Tibial nerve (tissue), 4 donors: ENCODE measurements around the gene PAPOLG. TPM values are rescaled to one million over a fixed set of nuclear protein-coding genes. Genes with fewer than 3 reads are reported as not detected.
A peak's percentile ranks its signal among the peaks of the same experiment; 100 is the strongest.

Source experiments
- DNase-seq, 2 donors: peaks; one replicate each; pipeline ENCODE4 v3.0.0-alpha.2; 2019; ENCODE audit warnings: low spot score in 2 of 2
- H3K27ac ChIP-seq, 4 donors: fragments of 200-600 bp; sonication (generic) in 3 of 4; one replicate each; pipeline ENCODE4 v1.5.1; 2017 to 2019; ENCODE audit warnings: mild to moderate bottlenecking in 1 of 4
- H3K27me3 ChIP-seq, 2 donors: fragments of 200-600 bp; sonication (generic) in 1 of 2; one replicate each; pipeline versions ENCODE4 v1.5.1 to v1.6.0; 2017 to 2019
- H3K36me3 ChIP-seq, 3 donors: fragments of 200-600 bp; sonication (generic); one replicate each; pipeline ENCODE4 v1.5.1; 2018 to 2019
- H3K4me1 ChIP-seq, 4 donors: fragments of 200-600 bp; sonication (generic) in 3 of 4; one replicate each; pipeline ENCODE4 v1.5.1; 2017 to 2019
- H3K4me3 ChIP-seq, 4 donors: fragments of 200-600 bp; sonication (generic) in 3 of 4; one replicate each; pipeline ENCODE4 v1.5.1; 2017 to 2019; ENCODE audit warnings: mild to moderate bottlenecking in 1 of 4, moderate library complexity in 1 of 4
- H3K9me3 ChIP-seq, 4 donors: fragments of 200-600 bp; sonication (generic) in 3 of 4; one replicate each; pipeline ENCODE4 v1.5.1; 2017 to 2019
- EP300 ChIP-seq, 2 donors: sonication (generic); formaldehyde crosslinking; IDR thresholded peaks; one replicate each; pipeline ENCODE4 v1.6.1; 2017; ENCODE audit warnings: antibody characterized with exemption in 2 of 2, mild to moderate bottlenecking in 1 of 2
- POLR2A ChIP-seq, 2 donors: fragments of 450-650 bp; IDR thresholded peaks; one replicate each; pipeline ENCODE4 v1.6.1; 2017; ENCODE audit warnings: antibody characterized with exemption in 2 of 2, mild to moderate bottlenecking in 2 of 2, moderate library complexity in 2 of 2
- whole genome bisulfite sequencing, 2 donors: methylation state at CpG; one replicate each; pipeline ENCODE4 v1.1.5; 2018; 5-methylcytosine and 5-hydroxymethylcytosine counted together
- total RNA-seq, 4 donors: library from RNA; depleted of rRNA; stranded (reverse); fragments of >200 nt; gene quantifications; one replicate each; pipeline ENCODE4 v1.1.0, GENCODE V29; 2016
- TF ChIP-seq, protein P1 (sequence below), 5 experiments: fragments of 200-600 bp in 3 of 5; fragments of 450-650 bp in 2 of 5; sonication (generic) in 3 of 5; IDR thresholded peaks; one replicate each; pipeline ENCODE4 v1.5.1; 2016 to 2019; ENCODE audit warnings: antibody characterized with exemption in 5 of 5, mild to moderate bottlenecking in 3 of 5, moderate library complexity in 2 of 5

PAPOLG gene
- total RNA-seq, 4 donors from 2014 or later, result 12.9 to 18.4 (median 14.8) TPM

DNA sequence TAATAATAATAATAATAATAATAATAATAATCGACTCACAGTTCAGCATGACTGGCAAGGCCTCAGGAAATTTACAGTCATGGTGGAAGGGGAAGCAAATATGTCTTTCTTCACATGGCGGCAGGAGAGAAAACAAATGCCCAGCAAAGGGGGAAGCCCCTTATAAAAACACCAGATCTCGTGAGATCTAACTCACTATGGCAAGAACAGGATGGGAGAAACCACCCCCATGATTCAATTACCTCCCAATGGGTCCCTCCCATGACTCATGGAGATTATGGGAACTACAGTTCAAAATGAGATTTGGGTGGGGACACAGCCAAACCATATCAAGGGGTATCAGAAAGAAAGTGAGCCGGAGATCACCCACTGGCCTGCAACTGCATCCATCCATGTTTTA is 40.5 kb upstream of the PAPOLG start:
- no peaks in the 10 kb centered on the region for H3K4me1 ChIP-seq
- 90 to 93% methylated on average over 4 of the region's 4 CpGs for WGBS, 2 donors

DNA sequence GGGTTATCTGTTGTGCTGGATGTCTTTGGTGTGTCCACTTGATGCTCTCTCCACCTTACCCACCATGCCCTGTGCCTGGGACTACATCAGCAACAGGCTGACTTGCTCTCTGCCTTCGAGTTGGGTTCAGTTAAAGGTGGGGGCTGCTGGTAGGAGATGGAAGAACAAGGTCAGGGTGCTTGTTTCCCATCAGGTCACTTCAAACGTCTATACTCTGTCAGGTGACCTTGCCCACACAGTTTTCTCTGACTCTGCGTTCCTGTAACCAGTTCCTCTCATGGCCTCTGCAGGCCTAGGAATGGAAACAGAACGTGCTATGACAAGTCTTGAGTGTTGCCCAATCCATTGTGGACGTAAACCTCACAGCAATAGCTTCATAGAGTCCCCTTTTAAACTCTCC is 38.4 kb upstream of the PAPOLG start:
- no peaks in the 10 kb centered on the region for H3K36me3 ChIP-seq
- 65 to 72% methylated on average over 5 of the region's 5 CpGs for WGBS, 2 donors
- no peaks in the 10 kb centered on the region for H3K9me3 ChIP-seq
- no peaks in the 10 kb centered on the region for H3K4me1 ChIP-seq
- peak in 1 of 2 donors; percentile 45 for DNase-seq
- no peak overlapping the region for H3K4me3 ChIP-seq
- H3K27ac ChIP-seq, result no peak overlapping the region
- no peaks in the 10 kb centered on the region for H3K27me3 ChIP-seq
- TF ChIP-seq, protein P1, sequence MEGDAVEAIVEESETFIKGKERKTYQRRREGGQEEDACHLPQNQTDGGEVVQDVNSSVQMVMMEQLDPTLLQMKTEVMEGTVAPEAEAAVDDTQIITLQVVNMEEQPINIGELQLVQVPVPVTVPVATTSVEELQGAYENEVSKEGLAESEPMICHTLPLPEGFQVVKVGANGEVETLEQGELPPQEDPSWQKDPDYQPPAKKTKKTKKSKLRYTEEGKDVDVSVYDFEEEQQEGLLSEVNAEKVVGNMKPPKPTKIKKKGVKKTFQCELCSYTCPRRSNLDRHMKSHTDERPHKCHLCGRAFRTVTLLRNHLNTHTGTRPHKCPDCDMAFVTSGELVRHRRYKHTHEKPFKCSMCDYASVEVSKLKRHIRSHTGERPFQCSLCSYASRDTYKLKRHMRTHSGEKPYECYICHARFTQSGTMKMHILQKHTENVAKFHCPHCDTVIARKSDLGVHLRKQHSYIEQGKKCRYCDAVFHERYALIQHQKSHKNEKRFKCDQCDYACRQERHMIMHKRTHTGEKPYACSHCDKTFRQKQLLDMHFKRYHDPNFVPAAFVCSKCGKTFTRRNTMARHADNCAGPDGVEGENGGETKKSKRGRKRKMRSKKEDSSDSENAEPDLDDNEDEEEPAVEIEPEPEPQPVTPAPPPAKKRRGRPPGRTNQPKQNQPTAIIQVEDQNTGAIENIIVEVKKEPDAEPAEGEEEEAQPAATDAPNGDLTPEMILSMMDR (IDR thresholded peaks at IDR 0.05), result no peak
- TF ChIP-seq EP300 (IDR thresholded peaks at IDR 0.05) (peak; percentile 77 to 80), POLR2A (IDR thresholded peaks at IDR 0.05) (no peak)

More for the DNA sequence above, 40.5 kb upstream of the PAPOLG start:
- H3K4me3 ChIP-seq, result no peak overlapping the region
- no peaks in the 10 kb centered on the region for H3K36me3 ChIP-seq
- TF ChIP-seq POLR2A (IDR thresholded peaks at IDR 0.05), result no peak
- TF ChIP-seq, protein P1 (IDR thresholded peaks at IDR 0.05), result no peak
- no peak for TF ChIP-seq EP300 (IDR thresholded peaks at IDR 0.05)
- no peak overlapping the region for H3K27ac ChIP-seq
- no peaks in the 10 kb centered on the region for H3K27me3 ChIP-seq
- H3K9me3 ChIP-seq, result no peaks in the 10 kb centered on the region
- DNase-seq, result no peak

DNA sequence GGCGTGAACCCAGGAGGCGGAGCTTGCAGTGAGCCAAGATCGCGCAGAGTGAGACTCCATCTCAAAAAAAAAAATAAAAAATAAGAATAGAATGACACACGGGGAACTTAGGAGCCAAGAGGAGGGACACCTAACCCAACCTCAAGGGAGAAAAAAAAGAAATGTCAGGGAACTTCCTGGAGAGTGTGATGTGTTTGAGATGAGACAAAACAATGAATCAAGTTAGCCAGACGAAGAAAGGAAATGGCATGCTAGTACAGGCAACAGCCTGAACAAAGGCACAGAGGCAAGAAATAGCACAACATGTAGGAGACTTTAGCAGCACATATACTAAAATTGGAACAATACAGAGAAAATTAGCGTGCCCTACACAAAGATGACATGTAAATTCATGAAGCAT is 36.7 kb upstream of the PAPOLG start:
- Histone ChIP-seq H3K36me3 (no peaks in the 10 kb centered on the region), H3K4me3 (no peak overlapping the region), H3K4me1 (no peaks in the 10 kb centered on the region), H3K27ac (no peak overlapping the region), H3K27me3 (no peaks in the 10 kb centered on the region), H3K9me3 (peaks cover 0 to 4% (median 1%) of the 10 kb centered on the region in 4 donors)
- TF ChIP-seq, protein P1 (IDR thresholded peaks at IDR 0.05), result no peak
- TF ChIP-seq POLR2A (IDR thresholded peaks at IDR 0.05) (no peak), EP300 (IDR thresholded peaks at IDR 0.05) (no peak)
- DNase-seq, result no peak
- WGBS, 2 donors, result 71 to 80% methylated on average over 7 of the region's 7 CpGs

DNA sequence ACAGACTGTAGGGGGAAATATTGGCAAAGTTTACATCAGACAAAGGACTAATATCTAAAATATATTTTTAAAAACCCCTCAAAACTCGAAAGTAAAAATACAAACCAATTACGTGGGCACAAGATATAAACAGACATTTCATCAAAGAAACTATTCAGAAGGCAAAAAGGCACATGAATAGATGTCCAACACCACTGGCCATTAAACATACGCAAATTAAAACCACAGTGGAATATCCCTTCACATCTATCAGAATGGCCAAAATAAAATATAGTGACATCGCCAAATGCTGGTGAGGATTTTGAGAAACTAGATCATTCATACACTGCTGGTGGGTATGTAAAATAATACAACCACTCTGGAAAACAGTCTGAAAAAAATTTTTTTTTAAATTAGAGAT is 30.6 kb upstream of the PAPOLG start:
- Histone ChIP-seq H3K9me3 (peaks cover 0 to 10% (median 1%) of the 10 kb centered on the region in 4 donors), H3K27me3 (no peaks in the 10 kb centered on the region), H3K36me3 (no peaks in the 10 kb centered on the region), H3K4me1 (no peaks in the 10 kb centered on the region), H3K27ac (no peak overlapping the region), H3K4me3 (no peak overlapping the region)
- no peak for DNase-seq
- TF ChIP-seq, protein P1 (IDR thresholded peaks at IDR 0.05), result no peak
- no peak for TF ChIP-seq POLR2A (IDR thresholded peaks at IDR 0.05)
- TF ChIP-seq EP300 (IDR thresholded peaks at IDR 0.05), result no peak
- 66 to 79% methylated on average over 4 of the region's 4 CpGs for WGBS, 2 donors

DNA sequence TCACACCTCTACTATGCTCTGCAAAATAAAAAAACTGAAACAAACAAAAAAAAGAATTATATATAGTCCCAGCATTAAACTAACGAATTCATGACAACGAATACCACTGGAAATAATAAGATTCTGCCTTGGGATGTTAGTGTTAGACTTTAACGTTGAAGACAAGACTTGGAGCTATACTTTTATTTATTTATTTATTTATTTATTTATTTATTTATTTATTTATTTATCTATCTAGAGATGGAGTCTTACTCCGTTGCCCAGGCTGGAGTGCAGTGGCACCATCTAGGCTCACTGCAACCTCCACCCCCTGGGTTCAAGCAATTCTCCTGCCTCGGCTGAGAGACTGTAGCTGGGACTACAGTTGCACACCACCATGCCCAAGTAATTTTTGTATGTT is 27.2 kb upstream of the PAPOLG start:
- peaks cover 0 to 10% (median 1%) of the 10 kb centered on the region in 4 donors for H3K9me3 ChIP-seq
- WGBS, 2 donors, result 85 to 92% methylated on average over 5 of the region's 5 CpGs
- no peak for TF ChIP-seq EP300 (IDR thresholded peaks at IDR 0.05)
- TF ChIP-seq, protein P1 (IDR thresholded peaks at IDR 0.05), result no peak
- TF ChIP-seq POLR2A (IDR thresholded peaks at IDR 0.05), result no peak
- no peak overlapping the region for H3K4me3 ChIP-seq
- no peaks in the 10 kb centered on the region for H3K27me3 ChIP-seq
- H3K27ac ChIP-seq, result no peak overlapping the region
- no peaks in the 10 kb centered on the region for H3K36me3 ChIP-seq
- no peak for DNase-seq
- H3K4me1 ChIP-seq, result no peaks in the 10 kb centered on the region
